HepG2 (cell line): ENCODE data around the gene SETD1A. TPM values are rescaled to one million over a fixed set of nuclear protein-coding genes. Genes with fewer than 3 reads are reported as not detected.

Source experiments
- ATAC-seq: fragments of 200-7000 bp; cut with Tn5 transposase; 3 replicates; pipeline ENCODE4 v1.9.1; 2020; ENCODE audit warnings: mild to moderate bottlenecking, moderate library complexity
- BruUV-seq: library from RNA; stranded (reverse); fragments of 400-500 nt; replicated peaks from 2 replicates; lab custom pipeline; 2021; lab: Mats Ljungman, UMichigan
- CTCF ChIA-PET: fragments of 300-600 bp; formaldehyde crosslinking; extraction: SDS; loops from one replicate; lab custom pipeline; 2021; ENCODE audit warnings: low total read pairs, inconsistent platforms, low intra/inter-chr PET ratio; lab: Yijun Ruan, JAX
- POLR2A ChIA-PET: fragments of 350-600 bp; sonication (Branson Sonifier 250); formaldehyde crosslinking; loops from one replicate; lab custom pipeline; 2020; ENCODE audit warnings: antibody characterized with exemption, inconsistent platforms; lab: Yijun Ruan, JAX
- DNase-seq: peaks from one replicate; pipeline ENCODE4 v3.0.0-alpha.2; 2015; ENCODE audit warnings: low spot score
- FAIRE-seq: peaks from 3 replicates; lab custom pipeline; 2011; peaks lifted over from hg19 to GRCh38; lab: Jason Lieb, UNC
- H2AFZ ChIP-seq: one replicate; pipeline ENCODE4 v1.6.1; 2011; ENCODE audit warnings: low read length, inconsistent platforms
- H3K27ac ChIP-seq: fragments of 300-600 bp; 3 replicates; pipeline ENCODE4 v1.8.0; 2011; ENCODE audit warnings: mixed run types, mild to moderate bottlenecking, mixed read lengths, low read length, inconsistent platforms; ENCODE audit not compliant: insufficient read depth; ENCODE audit errors: extremely low read length
- H3K27me3 ChIP-seq, 2 experiments: fragments of 200-600 bp in 1 of 2; 2 replicates in 1 of 2; 3 replicates in 1 of 2; pipeline versions ENCODE4 v1.6.0 to v1.8.0; 2011; ENCODE audit warnings: low read length in 2 of 2, mild to moderate bottlenecking in 2 of 2, moderate library complexity in 2 of 2, inconsistent platforms in 1 of 2; ENCODE audit not compliant: insufficient read depth in 2 of 2, control insufficient read depth in 1 of 2
- H3K36me3 ChIP-seq, 2 experiments: fragments of 200-600 bp in 1 of 2; replicated peaks in 1 of 2; 2 replicates in 1 of 2; 3 replicates in 1 of 2; pipeline versions ENCODE4 v1.5.1 to v1.8.0; 2011; ENCODE audit warnings: low read length in 2 of 2, inconsistent platforms in 1 of 2; ENCODE audit not compliant: insufficient read depth in 2 of 2, control insufficient read depth in 1 of 2
- H3K4me1 ChIP-seq: 2 replicates; pipeline ENCODE4 v1.5.1; 2012; ENCODE audit warnings: low read length, inconsistent platforms; ENCODE audit not compliant: insufficient read depth
- H3K4me2 ChIP-seq: 2 replicates; pipeline ENCODE4 v1.6.0; 2011; ENCODE audit warnings: low read depth, low read length, inconsistent platforms
- H3K4me3 ChIP-seq, 3 experiments: fragments of 200-600 bp in 1 of 3; sonication (generic), shearing (Covaris generic) in 1 of 3; replicated peaks in 1 of 3; 2 replicates each; pipeline ENCODE4 v1.5.1; 2011 to 2016; ENCODE audit warnings: low read length in 3 of 3, inconsistent platforms in 2 of 3, low read depth in 2 of 3, mild to moderate bottlenecking in 2 of 3, control low read depth in 1 of 3, mixed read lengths in 1 of 3; ENCODE audit not compliant: insufficient read depth in 1 of 3
- H3K79me2 ChIP-seq: one replicate; pipeline ENCODE4 v1.6.1; 2011; ENCODE audit warnings: low read length, inconsistent platforms; ENCODE audit not compliant: insufficient read depth
- H3K9ac ChIP-seq: 2 replicates; pipeline ENCODE4 v1.6.0; 2011; ENCODE audit warnings: mild to moderate bottlenecking, low read depth, low read length, inconsistent platforms; ENCODE audit not compliant: insufficient read depth
- H3K9me3 ChIP-seq: 2 replicates; pipeline ENCODE4 v1.5.1; 2012; ENCODE audit warnings: mild to moderate bottlenecking, low read length
- H4K20me1 ChIP-seq: 2 replicates; pipeline ENCODE4 v1.6.0; 2011; ENCODE audit warnings: inconsistent platforms, mild to moderate bottlenecking, low read length, moderate library complexity; ENCODE audit not compliant: insufficient read depth
- HOXD1 ChIP-seq: sonication (generic); formaldehyde crosslinking; IDR thresholded peaks from 2 replicates; pipeline ENCODE4 v1.5.0; 2020; ENCODE audit warnings: missing genetic modification reagents
- KAT8 ChIP-seq: IDR thresholded peaks from 2 replicates; pipeline ENCODE4 v1.6.1; 2016; ENCODE audit warnings: missing genetic modification reagents, missing compliant biosample characterization
- MTF2 ChIP-seq: sonication (generic); formaldehyde crosslinking; IDR thresholded peaks from 2 replicates; pipeline ENCODE4 v1.5.0; 2020; ENCODE audit warnings: missing genetic modification reagents, borderline replicate concordance
- SNRNP70 ChIP-seq: fragments of 200-400 bp; formaldehyde crosslinking; IDR thresholded peaks from 2 replicates; pipeline ENCODE4 v1.6.1; 2017; ENCODE audit warnings: mild to moderate bottlenecking, low read depth, low read length, moderate library complexity
- TBX2 ChIP-seq: sonication (generic); formaldehyde crosslinking; IDR thresholded peaks from 2 replicates; pipeline ENCODE4 v1.5.0; 2020; ENCODE audit warnings: missing genetic modification reagents, mild to moderate bottlenecking, borderline replicate concordance
- TCF7 ChIP-seq: sonication (generic); IDR thresholded peaks from 2 replicates; pipeline ENCODE4 v1.6.1; 2016; ENCODE audit warnings: antibody characterized with exemption, low read depth
- ZKSCAN1 ChIP-seq: fragments of 150-350 bp; IDR thresholded peaks from 2 replicates; pipeline ENCODE4 v1.6.1; 2014; ENCODE audit warnings: low read length
- ZMAT3 ChIP-seq: sonication (generic); formaldehyde crosslinking; conservative IDR thresholded peaks from 2 replicates; pipeline ENCODE4 v1.7.0; 2021; ENCODE audit warnings: missing genetic modification reagents
- ZNF768 ChIP-seq: sonication (generic); formaldehyde crosslinking; IDR thresholded peaks from 2 replicates; pipeline ENCODE4 v1.4.0; 2020; ENCODE audit warnings: missing genetic modification reagents
- WGBS: methylation state at CpG from one replicate; pipeline ENCODE4 v1.1.6; 2017; ENCODE audit warnings: low lambda C conversion rate; 5-methylcytosine and 5-hydroxymethylcytosine counted together
- in situ Hi-C: cut with HindIII; loops from 2 replicates; pipeline ENCODE4 v1.10.0; 2017; ENCODE audit warnings: low pct_unique_long_range_greater_than_20kb; ENCODE audit not compliant: extremely low pct_ligation_motif_present
- intact Hi-C: fragments of 100-400 bp; cut with micrococcal nuclease; formaldehyde crosslinking; loops from one replicate; pipeline ENCODE4 v1.10.0; 2022; ENCODE audit not compliant: unreplicated experiment
- polyA plus RNA-seq, 8 experiments: library from polyadenylated mRNA; depleted of rRNA in 3 of 8; stranded (reverse) in 7 of 8; unstranded in 1 of 8; fragments of >200 nt; fragmentation: Illumina TruSeq in 4 of 8; extraction: Trizol in 4 of 8; gene quantifications; 2 replicates each; pipeline versions ENCODE4 v1.2.1 to v1.2.3, GENCODE V29; 2011 to 2016; ENCODE audit warnings: low read depth in 4 of 8, missing spikeins in 1 of 8, mixed read lengths in 1 of 8; ENCODE audit not compliant: insufficient read depth in 1 of 8
- total RNA-seq, 5 experiments: library from RNA; depleted of rRNA; stranded (reverse); fragments of >200 nt; fragmentation: Illumina TruSeq; extraction: Trizol; gene quantifications; 2 replicates each; pipeline ENCODE4 v1.2.3, GENCODE V29; 2016; ENCODE audit warnings: low read depth in 1 of 5
- TF ChIP-seq, protein P1 (sequence below): sonication (generic); formaldehyde crosslinking; IDR thresholded peaks from 2 replicates; pipeline ENCODE4 v1.4.0; 2020; ENCODE audit warnings: missing genetic modification reagents

SETD1A gene
- total and polyA plus RNA-seq, 2 of the 13 experiments (the other 11 are each of a cell fraction or from before 2014, with no cell fraction given) = 3.8 to 5.6 TPM

DNA sequence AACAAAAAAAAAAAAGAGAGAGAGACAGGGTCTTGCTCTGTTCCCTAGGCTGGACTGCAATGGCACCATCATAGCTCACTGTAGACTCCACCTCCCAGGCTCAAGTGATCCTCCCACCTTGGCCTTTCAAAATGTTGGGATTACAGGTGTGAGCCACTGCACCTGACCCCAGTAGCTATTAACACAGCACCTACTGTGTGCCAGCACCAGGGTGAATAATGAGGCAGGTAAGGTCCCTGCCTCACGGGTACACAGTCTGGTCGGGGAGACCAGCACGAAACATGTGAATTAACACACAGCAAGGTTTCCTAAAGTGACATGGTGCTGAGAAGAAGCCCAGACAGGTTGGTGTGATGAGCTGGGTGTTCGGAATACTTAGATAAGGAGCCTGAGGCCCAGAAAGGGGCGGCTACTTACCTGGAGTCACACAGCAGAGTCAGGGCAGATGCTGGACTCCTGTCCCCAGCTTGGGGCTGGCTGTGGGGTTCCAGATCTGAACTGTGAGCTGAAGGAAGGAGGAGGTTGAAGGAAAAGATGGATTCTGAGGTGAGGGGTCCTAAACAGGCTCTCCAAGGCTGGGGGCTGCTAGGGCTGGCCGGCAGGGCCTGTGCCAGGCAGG is 44.7 kb upstream of the SETD1A start:
- BruUV-seq = no TSS peak
- ATAC-seq = peak; percentile 9
- POLR2A ChIA-PET = no interaction called here
- intact Hi-C loops = no loop called here
- no peaks in the 10 kb centered on the region for H3K36me3 ChIP-seq
- FAIRE-seq = no peak
- no peak overlapping the region for H3K4me2 ChIP-seq
- no peak overlapping the region for H3K4me3 ChIP-seq
- no peaks in the 10 kb centered on the region for H4K20me1 ChIP-seq
- no peak overlapping the region for H3K9ac ChIP-seq
- peaks cover 8% of the 10 kb centered on the region; the same call in 1 of the 2 replicates for H3K4me1 ChIP-seq
- no peak for DNase-seq
- H3K9me3 ChIP-seq = no peaks in the 10 kb centered on the region
- in situ Hi-C loops = no loop called here
- TF ChIP-seq TBX2 = no peak
- no peak for TF ChIP-seq SNRNP70
- TF ChIP-seq ZNF768 = peak; percentile 90
- TF ChIP-seq HOXD1 (CRISPR knock-in tag) = no peak
- TF ChIP-seq KAT8 = no peak
- peak; percentile 67; the same call in 1 of the 2 replicates for TF ChIP-seq ZKSCAN1
- H3K79me2 ChIP-seq = no peaks in the 10 kb centered on the region
- H3K27ac ChIP-seq = no peak overlapping the region
- CTCF ChIA-PET = no interaction called here
- H2AFZ ChIP-seq = peak overlapping the region; percentile 12
- WGBS = 28% methylated on average over 6 of the region's 6 CpGs
- peaks cover 2 to 19% of the 10 kb centered on the region in 2 experiments; a peak in 4 of 5 replicates for H3K27me3 ChIP-seq

DNA sequence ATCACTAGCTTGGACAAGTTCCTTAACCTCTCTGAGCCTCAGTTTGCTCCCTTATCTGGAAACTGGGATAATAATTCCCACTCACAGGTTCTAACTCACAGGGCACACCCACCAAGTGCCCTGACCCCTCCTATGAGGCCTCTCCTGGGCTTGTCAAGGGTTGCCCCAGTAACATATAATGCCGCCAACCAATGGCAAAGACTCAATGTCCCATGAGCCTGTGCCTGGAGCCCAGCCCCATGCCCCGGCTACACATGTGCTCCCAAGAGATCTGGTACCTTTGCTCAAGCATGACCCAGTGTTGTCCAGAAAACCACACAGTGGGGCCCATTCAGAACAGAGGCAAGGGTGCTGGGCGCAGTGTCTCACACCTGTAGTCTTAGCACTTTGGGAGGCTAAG is 42.7 kb upstream of the SETD1A start:
- TF ChIP-seq ZMAT3 = no peak
- TF ChIP-seq, protein P1, sequence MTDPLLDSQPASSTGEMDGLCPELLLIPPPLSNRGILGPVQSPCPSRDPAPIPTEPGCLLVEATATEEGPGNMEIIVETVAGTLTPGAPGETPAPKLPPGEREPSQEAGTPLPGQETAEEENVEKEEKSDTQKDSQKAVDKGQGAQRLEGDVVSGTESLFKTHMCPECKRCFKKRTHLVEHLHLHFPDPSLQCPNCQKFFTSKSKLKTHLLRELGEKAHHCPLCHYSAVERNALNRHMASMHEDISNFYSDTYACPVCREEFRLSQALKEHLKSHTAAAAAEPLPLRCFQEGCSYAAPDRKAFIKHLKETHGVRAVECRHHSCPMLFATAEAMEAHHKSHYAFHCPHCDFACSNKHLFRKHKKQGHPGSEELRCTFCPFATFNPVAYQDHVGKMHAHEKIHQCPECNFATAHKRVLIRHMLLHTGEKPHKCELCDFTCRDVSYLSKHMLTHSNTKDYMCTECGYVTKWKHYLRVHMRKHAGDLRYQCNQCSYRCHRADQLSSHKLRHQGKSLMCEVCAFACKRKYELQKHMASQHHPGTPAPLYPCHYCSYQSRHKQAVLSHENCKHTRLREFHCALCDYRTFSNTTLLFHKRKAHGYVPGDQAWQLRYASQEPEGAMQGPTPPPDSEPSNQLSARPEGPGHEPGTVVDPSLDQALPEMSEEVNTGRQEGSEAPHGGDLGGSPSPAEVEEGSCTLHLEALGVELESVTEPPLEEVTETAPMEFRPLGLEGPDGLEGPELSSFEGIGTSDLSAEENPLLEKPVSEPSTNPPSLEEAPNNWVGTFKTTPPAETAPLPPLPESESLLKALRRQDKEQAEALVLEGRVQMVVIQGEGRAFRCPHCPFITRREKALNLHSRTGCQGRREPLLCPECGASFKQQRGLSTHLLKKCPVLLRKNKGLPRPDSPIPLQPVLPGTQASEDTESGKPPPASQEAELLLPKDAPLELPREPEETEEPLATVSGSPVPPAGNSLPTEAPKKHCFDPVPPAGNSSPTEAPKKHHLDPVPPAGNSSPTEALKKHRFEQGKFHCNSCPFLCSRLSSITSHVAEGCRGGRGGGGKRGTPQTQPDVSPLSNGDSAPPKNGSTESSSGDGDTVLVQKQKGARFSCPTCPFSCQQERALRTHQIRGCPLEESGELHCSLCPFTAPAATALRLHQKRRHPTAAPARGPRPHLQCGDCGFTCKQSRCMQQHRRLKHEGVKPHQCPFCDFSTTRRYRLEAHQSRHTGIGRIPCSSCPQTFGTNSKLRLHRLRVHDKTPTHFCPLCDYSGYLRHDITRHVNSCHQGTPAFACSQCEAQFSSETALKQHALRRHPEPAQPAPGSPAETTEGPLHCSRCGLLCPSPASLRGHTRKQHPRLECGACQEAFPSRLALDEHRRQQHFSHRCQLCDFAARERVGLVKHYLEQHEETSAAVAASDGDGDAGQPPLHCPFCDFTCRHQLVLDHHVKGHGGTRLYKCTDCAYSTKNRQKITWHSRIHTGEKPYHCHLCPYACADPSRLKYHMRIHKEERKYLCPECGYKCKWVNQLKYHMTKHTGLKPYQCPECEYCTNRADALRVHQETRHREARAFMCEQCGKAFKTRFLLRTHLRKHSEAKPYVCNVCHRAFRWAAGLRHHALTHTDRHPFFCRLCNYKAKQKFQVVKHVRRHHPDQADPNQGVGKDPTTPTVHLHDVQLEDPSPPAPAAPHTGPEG (CRISPR knock-in tag) = no peak
- TF ChIP-seq MTF2 (CRISPR knock-in tag) = no peak
- TF ChIP-seq TCF7 = no peak
- intact Hi-C loops = no loop called here
- H3K4me2 ChIP-seq = no peak overlapping the region
- no peaks in the 10 kb centered on the region for H3K79me2 ChIP-seq
- in situ Hi-C loops = no loop called here
- H3K27me3 ChIP-seq = peaks cover 2 to 15% of the 10 kb centered on the region in 2 experiments; a peak in 4 of 5 replicates
- H3K4me1 ChIP-seq = peaks cover 8% of the 10 kb centered on the region; the same call in 1 of the 2 replicates
- no peaks in the 10 kb centered on the region for H4K20me1 ChIP-seq
- no peak overlapping the region for H3K9ac ChIP-seq
- ATAC-seq (peak; percentile 25; the same call in 2 of the 3 replicates), DNase-seq (no peak), FAIRE-seq (no peak)
- POLR2A ChIA-PET = interaction anchor here (1.0 kb wide), 1 partner anchor 12 kb away, joined by 3 read pairs; no protein-coding TSS in a partner anchor
- CTCF ChIA-PET = interaction anchor here (1.3 kb wide), 1 partner anchor 70 kb away, joined by 4 read pairs; no protein-coding TSS in a partner anchor
- H3K9me3 ChIP-seq = no peaks in the 10 kb centered on the region
- no peak overlapping the region for H3K27ac ChIP-seq
- H2AFZ ChIP-seq = no peak overlapping the region
- no TSS peak for BruUV-seq
- H3K4me3 ChIP-seq = no peak overlapping the region
- WGBS = 71% methylated on average over 2 of the region's 3 CpGs
- no peaks in the 10 kb centered on the region for H3K36me3 ChIP-seq
